Measurements from ENCODE around the gene G6PC1. TPM values are rescaled to one million over a fixed set of nuclear protein-coding genes. Genes with fewer than 3 reads are reported as not detected.

The G6PC1 gene
- total and polyA plus RNA-seq, 2 of the 13 experiments (the other 11 are each of a cell fraction or from before 2014, with no cell fraction given): 1.7 to 37.9 TPM

DNA sequence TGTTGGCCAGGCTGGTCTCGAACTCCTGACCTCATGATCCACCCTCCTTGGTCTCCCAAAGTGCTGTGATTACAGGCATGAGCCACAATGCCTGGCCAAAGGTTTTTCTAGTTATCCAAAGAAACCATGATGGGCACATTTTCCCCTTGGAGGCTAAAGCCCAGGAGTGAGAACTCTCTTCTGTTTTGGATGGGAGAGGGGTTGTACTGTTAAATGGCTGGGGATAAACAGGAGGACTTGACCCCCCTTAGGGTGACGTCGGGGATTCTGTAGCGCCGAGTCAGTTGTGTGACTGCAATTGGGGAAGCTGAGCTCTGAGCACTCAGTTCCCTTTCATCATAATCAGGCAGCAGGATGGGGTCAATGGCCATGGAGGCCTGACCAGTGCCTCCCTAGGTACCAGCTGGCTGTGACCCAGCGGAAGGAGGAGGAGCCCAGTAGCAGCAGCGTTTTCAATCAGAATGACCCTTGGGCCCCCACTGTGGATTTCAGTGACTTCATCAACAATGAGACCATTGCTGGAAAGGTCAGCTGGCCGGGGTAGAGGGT, 45.5 kb upstream of the G6PC1 start (continued):
- TF ChIP-seq, protein P1, sequence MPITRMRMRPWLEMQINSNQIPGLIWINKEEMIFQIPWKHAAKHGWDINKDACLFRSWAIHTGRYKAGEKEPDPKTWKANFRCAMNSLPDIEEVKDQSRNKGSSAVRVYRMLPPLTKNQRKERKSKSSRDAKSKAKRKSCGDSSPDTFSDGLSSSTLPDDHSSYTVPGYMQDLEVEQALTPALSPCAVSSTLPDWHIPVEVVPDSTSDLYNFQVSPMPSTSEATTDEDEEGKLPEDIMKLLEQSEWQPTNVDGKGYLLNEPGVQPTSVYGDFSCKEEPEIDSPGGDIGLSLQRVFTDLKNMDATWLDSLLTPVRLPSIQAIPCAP (CRISPR knock-in tag; IDR thresholded peaks at IDR 0.05; ENCODE audit: low read depth): no peak; the same call in 1 of the 2 replicates
- TF ChIP-seq SMYD3 (CRISPR knock-in tag; IDR thresholded peaks at IDR 0.05) (no peak), FOXP1 (IDR thresholded peaks at IDR 0.05) (no peak), FOXP1 (CRISPR knock-in tag; IDR thresholded peaks at IDR 0.05) (0 out of 2 replicates have a peak, but pooled peaks have one; percentile 30), SALL1 (CRISPR knock-in tag; IDR thresholded peaks at IDR 0.05) (peak; percentile 79), LCORL (IDR thresholded peaks at IDR 0.05) (no peak), LCORL (CRISPR knock-in tag; IDR thresholded peaks at IDR 0.05) (peak; percentile 63; the same call in 1 of the 2 replicates), FOXK1 (CRISPR knock-in tag; IDR thresholded peaks at IDR 0.05; ENCODE audit: borderline replicate concordance, low read depth) (peak; percentile 49; the same call in 1 of the 2 replicates), ZNF367 (CRISPR knock-in tag; IDR thresholded peaks at IDR 0.05; ENCODE audit: borderline replicate concordance) (0 out of 2 replicates have a peak, but pooled peaks have one; percentile 28), MEIS1 (CRISPR knock-in tag; IDR thresholded peaks at IDR 0.05; ENCODE audit: borderline replicate concordance) (peak; percentile 17; the same call in 1 of the 2 replicates), ZFP90 (CRISPR knock-in tag; IDR thresholded peaks at IDR 0.05; ENCODE audit: borderline replicate concordance) (no peak; the same call in 1 of the 2 replicates), MED13 (CRISPR knock-in tag; IDR thresholded peaks at IDR 0.05) (0 out of 2 replicates have a peak, but pooled peaks have one; percentile 45), TCF12 (IDR thresholded peaks at IDR 0.05) (no peak), TCF12 (CRISPR knock-in tag; IDR thresholded peaks at IDR 0.05) (0 out of 2 replicates have a peak, but pooled peaks have one; percentile 34), AKAP8 (CRISPR knock-in tag; IDR thresholded peaks at IDR 0.05) (no peak), TARDBP (CRISPR knock-in tag; IDR thresholded peaks at IDR 0.05) (peak; percentile 80), SOX13 (IDR thresholded peaks at IDR 0.05) (no peak), SOX13 (CRISPR knock-in tag; conservative IDR thresholded peaks at IDR 0.05 in 1 of 2, IDR thresholded peaks at IDR 0.05 in 1 of 2) (peak in 1 of 2 experiments; percentile 68; a peak in 2 of 4 replicates), RAD51 (IDR thresholded peaks at IDR 0.05; ENCODE audit: borderline replicate concordance) (no peak), GATAD1 (CRISPR knock-in tag; IDR thresholded peaks at IDR 0.05) (no peak), ZBTB20 (CRISPR knock-in tag; IDR thresholded peaks at IDR 0.05; ENCODE audit: borderline replicate concordance, low read depth) (peak; percentile 57; the same call in 1 of the 2 replicates)
- TF ChIP-seq, protein P2, sequence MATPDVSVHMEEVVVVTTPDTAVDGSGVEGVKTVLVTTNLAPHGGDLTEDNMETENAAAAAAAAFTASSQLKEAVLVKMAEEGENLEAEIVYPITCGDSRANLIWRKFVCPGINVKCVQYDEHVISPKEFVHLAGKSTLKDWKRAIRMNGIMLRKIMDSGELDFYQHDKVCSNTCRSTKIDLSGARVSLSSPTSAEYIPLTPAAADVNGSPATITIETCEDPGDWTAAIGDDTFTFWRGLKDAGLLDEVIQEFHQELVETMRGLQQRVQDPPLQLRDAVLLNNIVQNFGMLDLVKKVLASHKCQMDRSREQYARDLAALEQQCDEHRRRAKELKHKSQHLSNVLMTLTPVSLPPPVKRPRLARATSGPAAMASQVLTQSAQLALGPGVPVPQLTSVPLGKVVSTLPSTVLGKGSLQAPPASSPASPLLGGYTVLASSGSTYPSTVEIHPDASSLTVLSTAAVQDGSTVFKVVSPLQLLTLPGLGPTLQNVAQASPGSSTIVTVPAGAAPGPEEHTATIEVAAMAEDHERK (CRISPR knock-in tag; IDR thresholded peaks at IDR 0.05; ENCODE audit: low read depth): no peak
- TF ChIP-seq, protein P3, sequence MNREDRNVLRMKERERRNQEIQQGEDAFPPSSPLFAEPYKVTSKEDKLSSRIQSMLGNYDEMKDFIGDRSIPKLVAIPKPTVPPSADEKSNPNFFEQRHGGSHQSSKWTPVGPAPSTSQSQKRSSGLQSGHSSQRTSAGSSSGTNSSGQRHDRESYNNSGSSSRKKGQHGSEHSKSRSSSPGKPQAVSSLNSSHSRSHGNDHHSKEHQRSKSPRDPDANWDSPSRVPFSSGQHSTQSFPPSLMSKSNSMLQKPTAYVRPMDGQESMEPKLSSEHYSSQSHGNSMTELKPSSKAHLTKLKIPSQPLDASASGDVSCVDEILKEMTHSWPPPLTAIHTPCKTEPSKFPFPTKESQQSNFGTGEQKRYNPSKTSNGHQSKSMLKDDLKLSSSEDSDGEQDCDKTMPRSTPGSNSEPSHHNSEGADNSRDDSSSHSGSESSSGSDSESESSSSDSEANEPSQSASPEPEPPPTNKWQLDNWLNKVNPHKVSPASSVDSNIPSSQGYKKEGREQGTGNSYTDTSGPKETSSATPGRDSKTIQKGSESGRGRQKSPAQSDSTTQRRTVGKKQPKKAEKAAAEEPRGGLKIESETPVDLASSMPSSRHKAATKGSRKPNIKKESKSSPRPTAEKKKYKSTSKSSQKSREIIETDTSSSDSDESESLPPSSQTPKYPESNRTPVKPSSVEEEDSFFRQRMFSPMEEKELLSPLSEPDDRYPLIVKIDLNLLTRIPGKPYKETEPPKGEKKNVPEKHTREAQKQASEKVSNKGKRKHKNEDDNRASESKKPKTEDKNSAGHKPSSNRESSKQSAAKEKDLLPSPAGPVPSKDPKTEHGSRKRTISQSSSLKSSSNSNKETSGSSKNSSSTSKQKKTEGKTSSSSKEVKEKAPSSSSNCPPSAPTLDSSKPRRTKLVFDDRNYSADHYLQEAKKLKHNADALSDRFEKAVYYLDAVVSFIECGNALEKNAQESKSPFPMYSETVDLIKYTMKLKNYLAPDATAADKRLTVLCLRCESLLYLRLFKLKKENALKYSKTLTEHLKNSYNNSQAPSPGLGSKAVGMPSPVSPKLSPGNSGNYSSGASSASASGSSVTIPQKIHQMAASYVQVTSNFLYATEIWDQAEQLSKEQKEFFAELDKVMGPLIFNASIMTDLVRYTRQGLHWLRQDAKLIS (CRISPR knock-in tag; IDR thresholded peaks at IDR 0.05): no peak
- TF ChIP-seq, protein P4, sequence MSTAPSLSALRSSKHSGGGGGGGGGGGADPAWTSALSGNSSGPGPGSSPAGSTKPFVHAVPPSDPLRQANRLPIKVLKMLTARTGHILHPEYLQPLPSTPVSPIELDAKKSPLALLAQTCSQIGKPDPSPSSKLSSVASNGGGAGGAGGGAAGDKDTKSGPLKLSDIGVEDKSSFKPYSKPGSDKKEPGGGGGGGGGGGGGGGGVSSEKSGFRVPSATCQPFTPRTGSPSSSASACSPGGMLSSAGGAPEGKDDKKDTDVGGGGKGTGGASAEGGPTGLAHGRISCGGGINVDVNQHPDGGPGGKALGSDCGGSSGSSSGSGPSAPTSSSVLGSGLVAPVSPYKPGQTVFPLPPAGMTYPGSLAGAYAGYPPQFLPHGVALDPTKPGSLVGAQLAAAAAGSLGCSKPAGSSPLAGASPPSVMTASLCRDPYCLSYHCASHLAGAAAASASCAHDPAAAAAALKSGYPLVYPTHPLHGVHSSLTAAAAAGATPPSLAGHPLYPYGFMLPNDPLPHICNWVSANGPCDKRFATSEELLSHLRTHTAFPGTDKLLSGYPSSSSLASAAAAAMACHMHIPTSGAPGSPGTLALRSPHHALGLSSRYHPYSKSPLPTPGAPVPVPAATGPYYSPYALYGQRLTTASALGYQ (CRISPR knock-in tag; IDR thresholded peaks at IDR 0.05): no peak

All from HepG2 (cell line).